ENCODE data around the gene PTK7. TPM values are rescaled to one million over a fixed set of nuclear protein-coding genes. Genes with fewer than 3 reads are reported as not detected.

The PTK7 gene
- total RNA-seq = under 1 TPM; 0.26 to 0.42 TPM
- polyA plus RNA-seq = under 1 TPM in 1 of 2 donors, not detected in 1; 0.08 TPM

GRCh38 chr6:43075670-43076463, at the start of gene PTK7:
PTK7 (plus strand) TSS chr6:43076314; CDS start chr6:43076489, 175 bp downstream.
- peaks cover 10% of the 10 kb centered on the region for H3K4me1 ChIP-seq (ENCODE audit: insufficient read depth, low read length)
- Mint-ChIP-seq H3K4me1 (peaks cover 0 to 10% (median 4%) of the 10 kb centered on the region in 4 donors), H3K27ac (no peak within 1 kb of the TSS), H3K9me3 (no peaks in the 10 kb centered on the region), H3K27me3 (peaks cover 8 to 15% of the 10 kb centered on the region in 2 donors), H3K4me3 (peak within 1 kb of the TSS; percentile 33 to 69 (median 64)), H3K36me3 (peaks cover 20 to 32% of the 10 kb centered on the region in 2 donors)
- DNase-seq = peak in 1 of 5 donors; percentile 18
- no peaks in the 10 kb centered on the region for H3K9me3 ChIP-seq (ENCODE audit: control insufficient read depth in 1 of 2, low read length in 2 of 2)
- ChIA-PET POLR2A (ENCODE audit: partially characterized antibody) (no interaction called here), CTCF (ENCODE audit: partially characterized antibody) (no interaction called here)
- H3K27me3 ChIP-seq (ENCODE audit: insufficient read depth, low read length) = peaks cover 19% of the 10 kb centered on the region
- intact Hi-C loops (cut with micrococcal nuclease) = no loop called here
- H3K4me3 ChIP-seq (ENCODE audit: low read length in 2 of 2) = peak within 1 kb of the TSS in 1 of 2 donors; percentile 35
- H3K27ac ChIP-seq (ENCODE audit: low read depth, low read length) = no peak within 1 kb of the TSS
- no peaks in the 10 kb centered on the region for H3K36me3 ChIP-seq (ENCODE audit: insufficient read depth, low read length)

GRCh38 chr6:43026365-43026764, 49.7 kb upstream of the PTK7 start:
- H3K9me3 ChIP-seq (ENCODE audit: control insufficient read depth in 1 of 2, low read length in 2 of 2) = no peaks in the 10 kb centered on the region
- H3K4me3 ChIP-seq (ENCODE audit: low read length in 2 of 2) = no peak overlapping the region
- H3K4me3 Mint-ChIP-seq = no peak overlapping the region
- H3K27ac Mint-ChIP-seq = peak overlapping the region in 1 of 7 donors; percentile 41
- peaks cover 57% of the 10 kb centered on the region for H3K36me3 ChIP-seq (ENCODE audit: insufficient read depth, low read length)
- peaks cover 36 to 47% of the 10 kb centered on the region in 2 donors for H3K36me3 Mint-ChIP-seq
- intact Hi-C loops (cut with micrococcal nuclease) = no loop called here
- POLR2A ChIA-PET (ENCODE audit: partially characterized antibody) = no interaction called here
- peaks cover 0 to 1% (median 0%) of the 10 kb centered on the region in 8 donors for H3K9me3 Mint-ChIP-seq
- CTCF ChIA-PET (ENCODE audit: partially characterized antibody) = no interaction called here
- H3K27me3 Mint-ChIP-seq = no peaks in the 10 kb centered on the region
- peaks cover 5 to 22% (median 17%) of the 10 kb centered on the region in 4 donors for H3K4me1 Mint-ChIP-seq
- no peaks in the 10 kb centered on the region for H3K27me3 ChIP-seq (ENCODE audit: insufficient read depth, low read length)
- H3K27ac ChIP-seq (ENCODE audit: low read depth, low read length) = no peak overlapping the region
- H3K4me1 ChIP-seq (ENCODE audit: insufficient read depth, low read length) = peaks cover 21% of the 10 kb centered on the region
- no peak for DNase-seq

GRCh38 chr6:43029120-43029519, 47.0 kb upstream of the PTK7 start:
- ChIA-PET POLR2A (ENCODE audit: partially characterized antibody) (interaction anchor here (0.9 kb wide), 1 partner anchor 15 kb away, joined by 3 read pairs; the partner anchor contains the start of genes KLHDC3 and MEA1), CTCF (ENCODE audit: partially characterized antibody) (interaction anchor here (0.6 to 1.4 kb wide), 2 partner anchors 25 to 111 kb away, joined by 3 to 4 read pairs; partner anchors contain the start of gene CUL7)
- no peaks in the 10 kb centered on the region for H3K27me3 ChIP-seq (ENCODE audit: insufficient read depth, low read length)
- intact Hi-C loops (cut with micrococcal nuclease) = no loop called here
- H3K9me3 ChIP-seq (ENCODE audit: control insufficient read depth in 1 of 2, low read length in 2 of 2) = no peaks in the 10 kb centered on the region
- no peak overlapping the region for H3K4me3 Mint-ChIP-seq
- peaks cover 39 to 59% of the 10 kb centered on the region in 2 donors for H3K36me3 Mint-ChIP-seq
- no peak overlapping the region for H3K4me3 ChIP-seq (ENCODE audit: low read length in 2 of 2)
- peaks cover 5% of the 10 kb centered on the region for H3K4me1 ChIP-seq (ENCODE audit: insufficient read depth, low read length)
- H3K27ac ChIP-seq (ENCODE audit: low read depth, low read length) = no peak overlapping the region
- no peak for DNase-seq
- peaks cover 67% of the 10 kb centered on the region for H3K36me3 ChIP-seq (ENCODE audit: insufficient read depth, low read length)
- H3K4me1 Mint-ChIP-seq = peaks cover 4 to 13% (median 10%) of the 10 kb centered on the region in 4 donors
- H3K27ac Mint-ChIP-seq = peak overlapping the region in 1 of 7 donors; percentile 12
- peaks cover 0 to 2% (median 0%) of the 10 kb centered on the region in 8 donors for H3K9me3 Mint-ChIP-seq
- no peaks in the 10 kb centered on the region for H3K27me3 Mint-ChIP-seq

- Histone ChIP-seq H3K27me3 (ENCODE audit: insufficient read depth, low read length) (no peaks in the 10 kb centered on the region), H3K36me3 (ENCODE audit: insufficient read depth, low read length) (peaks cover 53% of the 10 kb centered on the region), H3K4me1 (ENCODE audit: insufficient read depth, low read length) (no peaks in the 10 kb centered on the region), H3K9me3 (ENCODE audit: control insufficient read depth in 1 of 2, low read length in 2 of 2) (no peaks in the 10 kb centered on the region), H3K27ac (ENCODE audit: low read depth, low read length) (no peak overlapping the region), H3K4me3 (ENCODE audit: low read length in 2 of 2) (no peak overlapping the region)
- ChIA-PET CTCF (ENCODE audit: partially characterized antibody) (no interaction called here), POLR2A (ENCODE audit: partially characterized antibody) (interaction anchor here (0.7 to 1.1 kb wide), 2 partner anchors 14 to 90 kb away, joined by 3 to 4 read pairs; no protein-coding TSS in a partner anchor)
- Mint-ChIP-seq H3K27me3 (no peaks in the 10 kb centered on the region), H3K4me1 (peaks cover 0 to 6% (median 2%) of the 10 kb centered on the region in 4 donors), H3K4me3 (no peak overlapping the region), H3K27ac (peak overlapping the region in 1 of 7 donors; percentile 56), H3K36me3 (peaks cover 19 to 55% of the 10 kb centered on the region in 2 donors), H3K9me3 (peaks cover 0 to 2% (median 0%) of the 10 kb centered on the region in 8 donors)
- no peak for DNase-seq
- intact Hi-C loops (cut with micrococcal nuclease) = no loop called here
These were observed 43.8 kb upstream of the PTK7 start for GRCh38 chr6:43032326-43032725.

GRCh38 chr6:43033496-43034189, 42.5 kb upstream of the PTK7 start:
- POLR2A ChIA-PET (ENCODE audit: partially characterized antibody) = interaction anchor here (0.7 to 1.4 kb wide), 3 partner anchors 23 to 104 kb away, joined by 3 to 4 read pairs (median 3); partner anchors contain the start of gene CNPY3
- intact Hi-C loops (cut with micrococcal nuclease) = no loop called here
- H3K36me3 ChIP-seq (ENCODE audit: insufficient read depth, low read length) = peaks cover 51% of the 10 kb centered on the region
- no peaks in the 10 kb centered on the region for H3K9me3 ChIP-seq (ENCODE audit: control insufficient read depth in 1 of 2, low read length in 2 of 2)
- Mint-ChIP-seq H3K27me3 (no peaks in the 10 kb centered on the region), H3K36me3 (peaks cover 23 to 60% of the 10 kb centered on the region in 2 donors), H3K9me3 (peaks cover 0 to 2% (median 0%) of the 10 kb centered on the region in 8 donors), H3K4me1 (peaks cover 0 to 6% (median under 1%) of the 10 kb centered on the region in 4 donors), H3K27ac (peak overlapping the region in 4 of 7 donors; percentile 13 to 74 (median 23)), H3K4me3 (no peak overlapping the region)
- DNase-seq = no peak
- no peak overlapping the region for H3K4me3 ChIP-seq (ENCODE audit: low read length in 2 of 2)
- no peak overlapping the region for H3K27ac ChIP-seq (ENCODE audit: low read depth, low read length)
- no peaks in the 10 kb centered on the region for H3K4me1 ChIP-seq (ENCODE audit: insufficient read depth, low read length)
- CTCF ChIA-PET (ENCODE audit: partially characterized antibody) = no interaction called here
- H3K27me3 ChIP-seq (ENCODE audit: insufficient read depth, low read length) = no peaks in the 10 kb centered on the region

- CTCF ChIA-PET (ENCODE audit: partially characterized antibody) = no interaction called here
- H3K9me3 ChIP-seq (ENCODE audit: control insufficient read depth in 1 of 2, low read length in 2 of 2) = no peaks in the 10 kb centered on the region
- intact Hi-C loops (cut with micrococcal nuclease) = no loop called here
- Mint-ChIP-seq H3K9me3 (peaks cover 0 to 2% (median 0%) of the 10 kb centered on the region in 8 donors), H3K36me3 (peaks cover 28 to 60% of the 10 kb centered on the region in 2 donors), H3K4me1 (peaks cover 0 to 6% (median under 1%) of the 10 kb centered on the region in 4 donors), H3K27ac (peak overlapping the region in 1 of 7 donors; percentile 22), H3K4me3 (no peak overlapping the region), H3K27me3 (no peaks in the 10 kb centered on the region)
- POLR2A ChIA-PET (ENCODE audit: partially characterized antibody) = interaction anchor here (1.4 to 2.0 kb wide), 2 partner anchors 24 to 25 kb away, joined by 3 to 5 read pairs; partner anchors contain the start of genes KLC4 and MRPL2
- no peaks in the 10 kb centered on the region for H3K4me1 ChIP-seq (ENCODE audit: insufficient read depth, low read length)
- peaks cover 47% of the 10 kb centered on the region for H3K36me3 ChIP-seq (ENCODE audit: insufficient read depth, low read length)
- DNase-seq = no peak
- H3K4me3 ChIP-seq (ENCODE audit: low read length in 2 of 2) = no peak overlapping the region
- H3K27me3 ChIP-seq (ENCODE audit: insufficient read depth, low read length) = no peaks in the 10 kb centered on the region
- H3K27ac ChIP-seq (ENCODE audit: low read depth, low read length) = no peak overlapping the region
These were observed 42.0 kb upstream of the PTK7 start for GRCh38 chr6:43034190-43034525.
